Islet of Langerhans (tissue), 1 donor: Measurements from ENCODE around the gene ITPKA.

Experiments
- FAIRE-seq: peaks from one replicate; lab custom pipeline; 2011; peaks lifted over from hg19 to GRCh38; lab: Jason Lieb, UNC

Gene ITPKA

GRCh38 chr15:41490355-41490754 is 3.3 kb upstream of the ITPKA start:
- no peak for FAIRE-seq

GRCh38 chr15:41491889-41492288 is 1.8 kb upstream of the ITPKA start:
- FAIRE-seq = no peak

- no peak for FAIRE-seq
Observed at GRCh38 chr15:41492597-41493204, 973 bp upstream of the ITPKA start.

- no peak for FAIRE-seq
Observed at GRCh38 chr15:41493902-41494189, 172 bp downstream of the ITPKA start.

- no peak for FAIRE-seq
Observed at GRCh38 chr15:41494190-41494921, 682 bp downstream of the ITPKA start.

- FAIRE-seq = no peak
Observed at GRCh38 chr15:41494922-41495735, 1.5 kb downstream of the ITPKA start.

GRCh38 chr15:41495736-41496599 is 2.3 kb downstream of the ITPKA start:
- no peak for FAIRE-seq

GRCh38 chr15:41498657-41499056 is 5.0 kb downstream of the ITPKA start:
- no peak for FAIRE-seq

GRCh38 chr15:41499109-41499851 is 5.6 kb downstream of the ITPKA start:
- FAIRE-seq = no peak

- FAIRE-seq = no peak
Observed at GRCh38 chr15:41501191-41501917, 7.7 kb downstream of the ITPKA start.

- no peak for FAIRE-seq
Observed at GRCh38 chr15:41501931-41502794, 8.5 kb downstream of the ITPKA start.

- no peak for FAIRE-seq
Observed at GRCh38 chr15:41502795-41503668, 9.4 kb downstream of the ITPKA start.

GRCh38 chr15:41503669-41504010 is 10.0 kb downstream of the ITPKA start:
- no peak for FAIRE-seq

- no peak for FAIRE-seq
Observed at GRCh38 chr15:41504751-41505492, 11.2 kb downstream of the ITPKA start.

- FAIRE-seq = no peak
Observed at GRCh38 chr15:41505776-41506175, 12.1 kb downstream of the ITPKA start.

- FAIRE-seq = no peak
Observed at GRCh38 chr15:41506796-41507341, 13.2 kb downstream of the ITPKA start.

GRCh38 chr15:41507820-41508290 is 14.2 kb downstream of the ITPKA start:
- no peak for FAIRE-seq

GRCh38 chr15:41510728-41511127 is 17.1 kb downstream of the ITPKA start:
- no peak for FAIRE-seq
